ENCODE measurements around the gene RBM12. TPM values are rescaled to one million over a fixed set of nuclear protein-coding genes. Genes with fewer than 3 reads are reported as not detected.
A peak's percentile ranks its signal among the peaks of the same experiment; 100 is the strongest.

RBM12 gene
- total RNA-seq, 2 experiments from 2014 or later, result 66.3 to 152 TPM

DNA sequence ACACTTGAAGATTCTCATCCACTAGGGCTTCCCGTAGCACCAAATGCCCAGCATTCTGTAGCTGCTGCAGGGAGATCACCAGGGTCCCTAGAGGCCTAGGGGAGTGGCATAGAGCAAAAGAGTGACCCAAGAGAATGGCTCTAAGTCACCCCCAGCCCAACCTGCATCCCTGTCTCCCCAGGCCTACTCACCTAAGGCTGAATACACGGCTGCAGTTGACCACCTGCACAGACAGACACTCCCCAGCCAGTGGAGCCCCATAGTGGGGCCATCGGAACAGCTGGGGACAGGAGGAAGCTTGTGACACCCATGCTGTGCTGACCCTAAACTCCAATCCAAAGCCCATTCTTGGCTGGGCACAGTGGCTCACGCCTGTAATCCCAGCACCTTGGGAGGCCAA lies 58.6 kb downstream of the RBM12 start:
- Histone ChIP-seq H3K36me3 (ENCODE audit: insufficient read depth, low read length) (no peaks in the 10 kb centered on the region), H3K79me2 (ENCODE audit: insufficient read depth, low read depth, low read length) (no peaks in the 10 kb centered on the region), H3K4me2 (ENCODE audit: low read length) (peak overlapping the region; percentile 68), H4K20me1 (ENCODE audit: insufficient read depth, low read length) (no peaks in the 10 kb centered on the region), H3K9me2 (ENCODE audit: insufficient read depth, low read length) (no peaks in the 10 kb centered on the region), H3K27ac (ENCODE audit: low read depth, low read length, poor library complexity, severe bottlenecking) (peak overlapping the region; percentile 58), H3K4me3 (ENCODE audit: low read depth, low read length, poor library complexity, severe bottlenecking) (no peak overlapping the region), H3K4me1 (ENCODE audit: insufficient read depth, low read length, poor library complexity, severe bottlenecking) (peaks cover 77% of the 10 kb centered on the region), H2AFZ (ENCODE audit: low read length) (no peak overlapping the region), H3K9me3 (ENCODE audit: low read length) (no peaks in the 10 kb centered on the region)
- no peak for DNase-seq (ENCODE audit: low spot score)
- ChIA-PET CTCF (ENCODE audit: unreplicated experiment) (no interaction called here), POLR2A (interaction anchor here (2.2 kb wide), 1 partner anchor 13 kb away, joined by 20 read pairs; no protein-coding TSS in a partner anchor)
- BruUV-seq (replicated peaks), result no TSS peak
- no peak for TF ChIP-seq CTCF (conservative IDR thresholded peaks at IDR 0.05; ENCODE audit: low read length)
- no peak for TF ChIP-seq EZH2phosphoT487 (IDR thresholded peaks at IDR 0.05; ENCODE audit: borderline replicate concordance, low read depth, low read length)
- intact Hi-C loops (cut with micrococcal nuclease; ENCODE audit: unreplicated experiment), result no loop called here

DNA sequence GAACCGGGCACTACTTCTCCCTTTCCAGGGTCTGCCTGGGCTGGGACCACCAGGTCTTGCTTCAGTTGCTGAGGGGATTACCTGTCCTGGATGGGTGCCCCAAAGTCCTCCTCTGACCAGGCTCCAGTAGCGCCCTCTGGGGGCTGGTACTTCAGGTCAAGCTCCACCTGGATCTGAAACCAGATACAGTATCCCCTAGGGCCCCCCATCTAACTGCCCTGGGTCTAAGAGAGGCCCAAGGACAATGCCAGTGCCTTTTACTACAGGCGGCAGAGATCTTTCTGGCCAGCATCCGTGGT lies 60.3 kb downstream of the RBM12 start:
- no peaks in the 10 kb centered on the region for H3K79me2 ChIP-seq (ENCODE audit: insufficient read depth, low read depth, low read length)
- CTCF ChIA-PET (ENCODE audit: unreplicated experiment), result interaction anchor here (2.3 kb wide), 1 partner anchor 15 kb away, joined by 8 read pairs; no protein-coding TSS in a partner anchor
- BruUV-seq (replicated peaks), result no TSS peak
- intact Hi-C loops (cut with micrococcal nuclease; ENCODE audit: unreplicated experiment), result loop anchor here (5.0 kb wide), 1 partner anchor 93 kb away; the partner anchor contains the start of genes NFS1 and ROMO1
- POLR2A ChIA-PET, result interaction anchor here (1.0 to 2.1 kb wide), 2 partner anchors 12 to 20 kb away, joined by 4 to 18 read pairs; partner anchors contain the start of gene SPAG4
- no peak overlapping the region for H2AFZ ChIP-seq (ENCODE audit: low read length)
- H4K20me1 ChIP-seq (ENCODE audit: insufficient read depth, low read length), result no peaks in the 10 kb centered on the region
- no peaks in the 10 kb centered on the region for H3K9me2 ChIP-seq (ENCODE audit: insufficient read depth, low read length)
- TF ChIP-seq EZH2phosphoT487 (IDR thresholded peaks at IDR 0.05; ENCODE audit: borderline replicate concordance, low read depth, low read length) (no peak), CTCF (conservative IDR thresholded peaks at IDR 0.05; ENCODE audit: low read length) (peak; percentile 80)
- no peak overlapping the region for H3K27ac ChIP-seq (ENCODE audit: low read depth, low read length, poor library complexity, severe bottlenecking)
- peak; percentile 74 for DNase-seq (ENCODE audit: low spot score)
- peak overlapping the region; percentile 68; the same call in 1 of the 2 replicates for H3K4me2 ChIP-seq (ENCODE audit: low read length)
- peaks cover 63% of the 10 kb centered on the region for H3K4me1 ChIP-seq (ENCODE audit: insufficient read depth, low read length, poor library complexity, severe bottlenecking)
- H3K9me3 ChIP-seq (ENCODE audit: low read length), result no peaks in the 10 kb centered on the region
- H3K4me3 ChIP-seq (ENCODE audit: low read depth, low read length, poor library complexity, severe bottlenecking), result no peak overlapping the region
- H3K36me3 ChIP-seq (ENCODE audit: insufficient read depth, low read length), result no peaks in the 10 kb centered on the region

DNA sequence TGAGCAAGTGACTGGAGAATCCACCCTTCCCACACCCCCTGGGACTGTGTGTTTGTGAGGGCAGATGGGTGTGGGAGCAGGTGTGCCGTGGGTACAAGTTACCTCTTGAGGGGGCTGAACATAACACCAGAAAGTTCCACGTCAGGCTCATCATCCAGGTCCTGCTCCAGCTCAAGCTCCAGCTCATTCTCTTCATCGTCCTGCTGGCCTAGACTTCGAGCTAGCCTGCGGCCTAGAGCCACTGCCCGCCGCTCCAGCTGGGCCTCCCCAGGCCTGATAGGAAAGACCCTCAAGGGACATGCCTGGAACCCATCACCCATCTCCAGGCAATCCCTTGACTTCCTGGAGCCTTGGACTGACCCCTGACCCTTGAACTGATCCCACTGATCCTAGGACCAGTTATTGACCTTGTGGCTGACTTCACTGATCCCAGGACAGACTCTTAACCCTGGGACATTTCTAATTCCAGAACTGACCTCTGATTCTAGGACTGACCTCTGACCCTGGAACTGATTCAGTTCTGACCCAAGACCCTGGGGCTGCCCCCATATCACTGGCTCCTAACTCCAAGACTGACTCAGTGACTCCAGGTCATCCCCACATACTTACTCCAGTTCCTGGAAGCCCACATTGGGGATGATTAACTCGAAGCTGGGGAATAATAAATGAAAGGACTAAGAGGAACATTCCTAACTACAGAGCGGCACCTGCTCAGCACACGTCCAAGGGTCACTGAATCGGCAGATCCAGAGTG lies 60.8 kb downstream of the RBM12 start:
- POLR2A ChIA-PET, result interaction anchor here (0.7 to 2.1 kb wide), 3 partner anchors 13 to 113 kb away, joined by 3 to 18 read pairs (median 4); partner anchors contain the start of gene SPAG4

More for the DNA sequence above, 60.8 kb downstream of the RBM12 start:
- H3K27ac ChIP-seq (ENCODE audit: low read depth, low read length, poor library complexity, severe bottlenecking), result no peak overlapping the region
- H3K9me2 ChIP-seq (ENCODE audit: insufficient read depth, low read length), result no peaks in the 10 kb centered on the region
- no peaks in the 10 kb centered on the region for H3K9me3 ChIP-seq (ENCODE audit: low read length)
- no peak overlapping the region for H2AFZ ChIP-seq (ENCODE audit: low read length)
- H3K4me3 ChIP-seq (ENCODE audit: low read depth, low read length, poor library complexity, severe bottlenecking), result no peak overlapping the region
- intact Hi-C loops (cut with micrococcal nuclease; ENCODE audit: unreplicated experiment), result loop anchor here (5.0 kb wide), 1 partner anchor 93 kb away; the partner anchor contains the start of genes NFS1 and ROMO1
- H3K4me2 ChIP-seq (ENCODE audit: low read length), result no peak overlapping the region; the same call in 1 of the 2 replicates
- CTCF ChIA-PET (ENCODE audit: unreplicated experiment), result interaction anchor here (2.3 kb wide), 1 partner anchor 15 kb away, joined by 8 read pairs; no protein-coding TSS in a partner anchor
- no peak for DNase-seq (ENCODE audit: low spot score)
- peaks cover 58% of the 10 kb centered on the region for H3K4me1 ChIP-seq (ENCODE audit: insufficient read depth, low read length, poor library complexity, severe bottlenecking)
- no peaks in the 10 kb centered on the region for H3K36me3 ChIP-seq (ENCODE audit: insufficient read depth, low read length)
- no TSS peak for BruUV-seq (replicated peaks)
- H4K20me1 ChIP-seq (ENCODE audit: insufficient read depth, low read length), result no peaks in the 10 kb centered on the region
- H3K79me2 ChIP-seq (ENCODE audit: insufficient read depth, low read depth, low read length), result no peaks in the 10 kb centered on the region
- TF ChIP-seq CTCF (conservative IDR thresholded peaks at IDR 0.05; ENCODE audit: low read length), result no peak
- no peak for TF ChIP-seq EZH2phosphoT487 (IDR thresholded peaks at IDR 0.05; ENCODE audit: borderline replicate concordance, low read depth, low read length)

Data from OCI-LY7 (cell line).